Neutrophil (primary cell): ENCODE results near the gene EIF4E1B.

ENCODE experiments used
- H3K27ac ChIP-seq: fragments of 200-600 bp; sonication (generic); 2 replicates; pipeline ENCODE4 v1.5.1; 2016; ENCODE audit warnings: mild to moderate bottlenecking, moderate library complexity
- H3K27me3 ChIP-seq: fragments of 200-600 bp; sonication (generic); 2 replicates; pipeline ENCODE4 v1.6.0; 2016; ENCODE audit warnings: mild to moderate bottlenecking
- H3K36me3 ChIP-seq: fragments of 200-600 bp; sonication (generic); 2 replicates; pipeline ENCODE4 v1.5.1; 2017
- H3K4me1 ChIP-seq, 2 experiments: fragments of 200-600 bp in 1 of 2; sonication (generic) in 1 of 2; 1 replicate in 1 of 2; 2 replicates in 1 of 2; pipeline versions ENCODE4 v1.5.1 to v1.6.1; 2013 to 2016; ENCODE audit warnings: low read depth in 1 of 2, low read length in 1 of 2, mild to moderate bottlenecking in 1 of 2, moderate library complexity in 1 of 2; ENCODE audit not compliant: control insufficient read depth in 1 of 2, insufficient read depth in 1 of 2
- H3K4me3 ChIP-seq, 2 experiments: fragments of 200-600 bp in 1 of 2; sonication (generic) in 1 of 2; 1 replicate in 1 of 2; 2 replicates in 1 of 2; pipeline ENCODE4 v1.5.1; 2013 to 2016; ENCODE audit warnings: low read depth in 1 of 2, low read length in 1 of 2, mild to moderate bottlenecking in 1 of 2, moderate library complexity in 1 of 2
- H3K9me3 ChIP-seq: fragments of 200-600 bp; sonication (generic); 2 replicates; pipeline ENCODE4 v1.5.1; 2016
- TF ChIP-seq, protein P1 (sequence below): fragments of 200-600 bp; sonication (generic); IDR thresholded peaks from 2 replicates; pipeline ENCODE4 v1.5.1; 2016; ENCODE audit warnings: antibody characterized with exemption

Gene EIF4E1B

DNA sequence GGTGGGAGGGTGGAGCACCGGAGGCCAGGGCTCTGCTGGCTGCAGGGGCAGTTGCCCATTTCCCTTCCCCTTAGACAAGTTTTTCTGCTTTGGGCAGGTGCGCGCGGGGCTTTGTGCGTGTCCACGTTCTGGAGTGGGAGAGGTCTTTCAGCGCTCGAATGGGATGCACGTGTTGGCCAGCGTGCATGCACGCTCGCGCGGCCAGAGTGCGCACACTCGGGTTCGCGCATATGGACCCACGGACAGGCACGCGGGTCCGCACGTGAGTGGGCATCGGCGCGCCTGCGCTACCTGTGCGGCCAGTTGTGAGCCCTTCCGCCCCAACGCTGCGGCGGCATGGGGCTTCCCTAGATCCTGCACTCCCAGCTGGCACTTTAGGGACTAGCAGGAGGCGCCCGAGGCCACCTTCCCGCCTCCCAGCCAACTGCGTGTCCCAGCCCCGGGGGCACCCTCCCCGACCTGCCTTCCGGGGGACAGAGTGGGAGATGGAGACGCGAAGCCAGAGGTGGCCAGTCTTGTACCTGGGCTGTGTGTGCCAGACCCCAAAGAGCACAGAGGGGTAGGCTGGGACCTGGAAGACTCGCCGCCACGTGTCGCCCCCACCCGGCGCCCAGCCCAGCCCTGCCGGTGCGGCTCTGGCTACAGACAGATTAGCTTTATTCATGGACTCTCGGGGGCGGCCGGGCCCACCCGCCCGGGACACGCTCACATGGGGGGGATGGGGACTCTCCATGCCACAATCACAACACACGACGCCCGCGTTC is 10.7 kb upstream of the EIF4E1B start:
- no peak overlapping the region for H3K4me3 ChIP-seq
- H3K27me3 ChIP-seq: peaks cover 97% of the 10 kb centered on the region
- H3K36me3 ChIP-seq: no peaks in the 10 kb centered on the region
- no peak overlapping the region for H3K27ac ChIP-seq
- TF ChIP-seq, protein P1, sequence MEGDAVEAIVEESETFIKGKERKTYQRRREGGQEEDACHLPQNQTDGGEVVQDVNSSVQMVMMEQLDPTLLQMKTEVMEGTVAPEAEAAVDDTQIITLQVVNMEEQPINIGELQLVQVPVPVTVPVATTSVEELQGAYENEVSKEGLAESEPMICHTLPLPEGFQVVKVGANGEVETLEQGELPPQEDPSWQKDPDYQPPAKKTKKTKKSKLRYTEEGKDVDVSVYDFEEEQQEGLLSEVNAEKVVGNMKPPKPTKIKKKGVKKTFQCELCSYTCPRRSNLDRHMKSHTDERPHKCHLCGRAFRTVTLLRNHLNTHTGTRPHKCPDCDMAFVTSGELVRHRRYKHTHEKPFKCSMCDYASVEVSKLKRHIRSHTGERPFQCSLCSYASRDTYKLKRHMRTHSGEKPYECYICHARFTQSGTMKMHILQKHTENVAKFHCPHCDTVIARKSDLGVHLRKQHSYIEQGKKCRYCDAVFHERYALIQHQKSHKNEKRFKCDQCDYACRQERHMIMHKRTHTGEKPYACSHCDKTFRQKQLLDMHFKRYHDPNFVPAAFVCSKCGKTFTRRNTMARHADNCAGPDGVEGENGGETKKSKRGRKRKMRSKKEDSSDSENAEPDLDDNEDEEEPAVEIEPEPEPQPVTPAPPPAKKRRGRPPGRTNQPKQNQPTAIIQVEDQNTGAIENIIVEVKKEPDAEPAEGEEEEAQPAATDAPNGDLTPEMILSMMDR: no peak
- H3K4me1 ChIP-seq: peaks cover 0 to 12% of the 10 kb centered on the region in 2 experiments
- H3K9me3 ChIP-seq: no peaks in the 10 kb centered on the region

DNA sequence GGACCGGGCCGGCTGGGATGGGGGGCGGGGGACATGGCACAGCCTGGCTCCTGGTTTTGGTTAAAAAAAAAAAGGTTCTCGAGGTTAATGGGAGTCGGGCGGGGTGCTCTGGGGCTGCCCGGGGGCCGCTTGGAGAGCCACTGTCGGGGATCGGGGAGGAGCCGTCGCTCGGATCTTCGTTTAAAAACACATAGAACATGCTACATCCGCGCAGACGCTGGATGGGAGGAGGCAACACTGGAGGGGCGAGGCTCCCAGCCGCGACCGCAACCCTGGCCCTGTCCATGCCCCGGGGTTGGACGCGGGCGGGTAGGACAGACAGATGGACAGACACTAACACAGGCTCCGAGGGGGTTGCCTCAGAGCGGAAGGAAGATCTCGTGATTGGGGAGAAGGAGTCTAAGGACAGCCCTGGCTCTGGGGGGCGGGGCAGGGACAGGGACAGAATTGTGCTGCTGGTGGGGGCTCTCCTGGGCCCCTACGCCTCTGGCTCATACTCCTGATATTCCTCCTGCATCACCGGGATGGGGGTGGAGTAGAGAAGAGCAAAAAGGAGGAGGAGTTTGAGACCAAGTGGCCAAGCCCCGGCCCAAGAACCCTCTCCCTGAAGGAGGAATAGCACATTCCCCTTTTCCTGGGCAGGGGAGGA is 10.0 kb upstream of the EIF4E1B start:
- H3K27ac ChIP-seq: no peak overlapping the region
- no peaks in the 10 kb centered on the region for H3K36me3 ChIP-seq
- H3K9me3 ChIP-seq: no peaks in the 10 kb centered on the region
- peaks cover 97% of the 10 kb centered on the region for H3K27me3 ChIP-seq
- TF ChIP-seq, protein P1: no peak
- H3K4me1 ChIP-seq: peaks cover 0 to 12% of the 10 kb centered on the region in 2 experiments
- H3K4me3 ChIP-seq: no peak overlapping the region

DNA sequence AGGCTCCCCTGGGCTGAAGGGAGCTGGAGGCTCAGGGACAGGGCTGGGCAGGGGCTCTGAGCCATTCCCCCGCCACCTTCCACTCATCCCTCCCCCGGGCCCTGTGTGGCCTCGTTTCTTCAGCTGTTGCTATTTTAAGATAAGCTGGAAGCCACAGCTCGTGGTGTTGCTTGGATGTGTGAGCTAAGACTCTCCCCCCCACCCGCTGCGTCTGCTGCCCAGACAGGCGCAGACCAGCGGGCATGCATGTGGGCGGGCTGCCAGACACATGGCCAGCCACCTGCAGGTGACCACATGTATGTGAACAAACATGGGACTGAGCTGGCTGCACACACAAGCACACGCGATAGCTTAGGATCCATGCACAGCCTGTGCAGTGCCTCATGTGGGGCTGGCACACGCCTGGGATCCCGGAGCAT is 8.8 kb upstream of the EIF4E1B start:
- TF ChIP-seq, protein P1: no peak
- Histone ChIP-seq H3K9me3 (no peaks in the 10 kb centered on the region), H3K27ac (no peak overlapping the region), H3K4me1 (peaks cover 0 to 12% of the 10 kb centered on the region in 2 experiments), H3K36me3 (no peaks in the 10 kb centered on the region), H3K27me3 (peaks cover 97% of the 10 kb centered on the region), H3K4me3 (no peak overlapping the region)

DNA sequence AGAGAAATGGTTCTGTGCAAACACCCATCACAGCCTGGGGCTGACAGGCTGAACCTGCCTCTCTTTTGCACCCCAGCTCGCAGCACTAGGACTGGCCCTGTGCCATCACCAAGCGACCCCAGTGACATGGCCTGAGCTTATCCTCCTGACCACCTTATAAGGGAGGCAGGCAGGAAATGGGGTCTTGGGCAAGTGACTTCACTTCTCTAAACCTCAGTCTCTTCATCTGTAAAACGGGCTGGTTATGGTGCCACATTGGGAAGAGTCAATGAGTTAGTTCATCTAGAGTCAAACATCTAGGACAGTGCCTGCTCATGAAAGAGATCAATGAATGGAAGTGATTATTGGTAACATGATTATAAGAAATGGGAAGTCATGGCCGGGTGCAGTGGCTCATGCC is 6.3 kb upstream of the EIF4E1B start:
- Histone ChIP-seq H3K4me1 (peaks cover 0 to 10% of the 10 kb centered on the region in 2 experiments), H3K27me3 (peaks cover 97% of the 10 kb centered on the region)
- TF ChIP-seq, protein P1: no peak

DNA sequence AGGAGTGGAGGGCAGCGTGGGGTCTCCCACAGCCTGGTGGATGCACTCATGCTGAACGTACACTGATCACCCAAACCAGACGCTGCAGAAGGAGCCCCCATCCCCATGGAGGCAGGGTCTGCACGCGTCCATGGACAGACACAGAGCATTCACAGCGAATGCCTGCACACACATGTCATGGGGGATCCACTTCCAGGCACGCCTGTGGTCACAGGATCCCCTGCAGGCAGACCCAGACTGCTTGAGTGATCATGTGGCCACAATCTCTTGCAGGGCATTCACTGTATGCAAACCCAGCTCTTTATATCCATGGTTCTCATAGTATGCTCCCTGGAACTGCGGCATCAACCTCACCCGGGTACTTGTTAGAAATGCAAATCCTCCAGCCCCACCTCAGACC is 5.5 kb upstream of the EIF4E1B start:
- Histone ChIP-seq H3K4me3 (no peak overlapping the region), H3K4me1 (peaks cover 0 to 2% of the 10 kb centered on the region in 2 experiments), H3K27ac (no peak overlapping the region), H3K9me3 (no peaks in the 10 kb centered on the region), H3K27me3 (peaks cover 97% of the 10 kb centered on the region), H3K36me3 (no peaks in the 10 kb centered on the region)
- TF ChIP-seq, protein P1: no peak

More for the DNA sequence above, 6.3 kb upstream of the EIF4E1B start:
- Histone ChIP-seq H3K36me3 (no peaks in the 10 kb centered on the region), H3K27ac (no peak overlapping the region), H3K9me3 (no peaks in the 10 kb centered on the region), H3K4me3 (no peak overlapping the region)
